GM12878 (cell line): ENCODE results near the gene PRMT7. TPM values are rescaled to one million over a fixed set of nuclear protein-coding genes. Genes with fewer than 3 reads are reported as not detected.
A peak's percentile ranks its signal among the peaks of the same experiment; 100 is the strongest.

Experiments used
- CEBPZ ChIP-seq: fragments of 150-350 bp; IDR thresholded peaks from 2 replicates; pipeline ENCODE4 v1.6.1; 2016; ENCODE audit warnings: low read depth, low read length
- CHD2 ChIP-seq: IDR thresholded peaks from 2 replicates; pipeline ENCODE4 v1.6.1; 2011; ENCODE audit warnings: low read depth, low read length, improper control_type of control experiment, borderline replicate concordance
- CHD4 ChIP-seq: fragments of 200-600 bp; sonication (generic); IDR thresholded peaks from 2 replicates; pipeline ENCODE4 v1.6.1; 2016; ENCODE audit warnings: mild to moderate bottlenecking
- CREM ChIP-seq: IDR thresholded peaks from 2 replicates; pipeline ENCODE4 v1.6.1; 2014; ENCODE audit warnings: antibody characterized with exemption, low read depth
- CUX1 ChIP-seq: IDR thresholded peaks from 2 replicates; pipeline ENCODE4 v1.6.1; 2012; ENCODE audit warnings: improper control_type of control experiment, low read depth, low read length; ENCODE audit not compliant: insufficient replicate concordance
- FOXK2 ChIP-seq: fragments of 450-650 bp; IDR thresholded peaks from 2 replicates; pipeline ENCODE4 v1.6.1; 2017; ENCODE audit warnings: mild to moderate bottlenecking, moderate library complexity
- KDM1A ChIP-seq: fragments of 200-600 bp; sonication (generic); IDR thresholded peaks from 2 replicates; pipeline ENCODE4 v1.6.1; 2016; ENCODE audit warnings: borderline replicate concordance
- MYC ChIP-seq: IDR thresholded peaks from 2 replicates; pipeline ENCODE4 v1.6.1; 2011; ENCODE audit warnings: mild to moderate bottlenecking, low read length, moderate library complexity, inconsistent platforms; ENCODE audit not compliant: insufficient read depth, insufficient replicate concordance, insufficient read length, severe bottlenecking
- NR2C1 ChIP-seq: fragments of 450-650 bp; IDR thresholded peaks from 2 replicates; pipeline ENCODE4 v1.6.1; 2017; ENCODE audit warnings: antibody characterized with exemption, mild to moderate bottlenecking, moderate library complexity
- PBX3 ChIP-seq: IDR thresholded peaks from 2 replicates; pipeline ENCODE4 v1.6.1; 2011; ENCODE audit warnings: mild to moderate bottlenecking, low read depth, low read length, moderate library complexity; ENCODE audit not compliant: insufficient replicate concordance
- PKNOX1 ChIP-seq: fragments of 450-650 bp; IDR thresholded peaks from 2 replicates; pipeline ENCODE4 v1.6.1; 2016; ENCODE audit warnings: mild to moderate bottlenecking
- RAD21 ChIP-seq: IDR thresholded peaks from 2 replicates; pipeline ENCODE4 v1.6.1; 2011; ENCODE audit warnings: mild to moderate bottlenecking, low read depth, low read length, moderate library complexity; ENCODE audit not compliant: insufficient read depth
- RELA ChIP-seq: fragments of 450-650 bp; IDR thresholded peaks from 2 replicates; pipeline ENCODE4 v1.8.0; 2014; ENCODE audit warnings: borderline replicate concordance; ENCODE audit not compliant: partially characterized antibody
- SMAD5 ChIP-seq: IDR thresholded peaks from 2 replicates; pipeline ENCODE4 v1.6.1; 2016; ENCODE audit warnings: antibody characterized with exemption, low read depth
- SRF ChIP-seq, 2 experiments: IDR thresholded peaks; 2 replicates each; pipeline ENCODE4 v1.6.1; 2011; ENCODE audit warnings: low read depth in 2 of 2, low read length in 2 of 2, mild to moderate bottlenecking in 1 of 2, moderate library complexity in 1 of 2
- SUZ12 ChIP-seq: fragments of 200-600 bp; sonication (generic); IDR thresholded peaks from one replicate; pipeline ENCODE4 v1.6.1; 2018; ENCODE audit warnings: antibody characterized with exemption, mild to moderate bottlenecking; ENCODE audit not compliant: unreplicated experiment
- TAF1 ChIP-seq: IDR thresholded peaks from 2 replicates; pipeline ENCODE4 v1.6.1; 2011; ENCODE audit warnings: mild to moderate bottlenecking, low read depth, low read length, borderline replicate concordance
- TCF12 ChIP-seq: IDR thresholded peaks from 2 replicates; pipeline ENCODE4 v1.6.1; 2011; ENCODE audit warnings: low read depth, mild to moderate bottlenecking, low read length
- TCF7 ChIP-seq: IDR thresholded peaks from 2 replicates; pipeline ENCODE4 v1.6.1; 2014; ENCODE audit warnings: antibody characterized with exemption, borderline replicate concordance
- YBX1 ChIP-seq: fragments of 450-650 bp; IDR thresholded peaks from 2 replicates; pipeline ENCODE4 v1.6.1; 2016; ENCODE audit warnings: antibody characterized with exemption
- polyA plus RNA-seq, 11 experiments: library from polyadenylated mRNA; depleted of rRNA in 4 of 11; unstranded in 6 of 11; stranded (reverse) in 5 of 11; fragments of >200 nt; fragmentation: Nextera tagmentation in 4 of 11; fragmentation: Illumina TruSeq in 1 of 11; extraction: Ambion mirVana in 4 of 11; extraction: Trizol in 1 of 11; gene quantifications; 1 replicate in 1 of 11; 2 replicates in 10 of 11; pipeline versions ENCODE4 v1.2.1 to v1.2.3, GENCODE V29; 2011 to 2016; ENCODE audit warnings: inconsistent platforms in 2 of 11, missing spikeins in 2 of 11, low read depth in 1 of 11
- total RNA-seq, 4 experiments: library from RNA; depleted of rRNA in 3 of 4; stranded (reverse); fragments of >200 nt in 3 of 4; fragmentation: Illumina TruSeq in 1 of 4; extraction: Trizol in 1 of 4; gene quantifications; 2 replicates each; pipeline versions ENCODE4 v1.2.1 to v1.2.3, GENCODE V29; 2013 to 2021

Gene PRMT7
- total and polyA plus RNA-seq, 10 of the 15 experiments (the other 5 are each of a cell fraction or from before 2014, with no cell fraction given): 5.1 to 56.1 (median 42.0) TPM

DNA sequence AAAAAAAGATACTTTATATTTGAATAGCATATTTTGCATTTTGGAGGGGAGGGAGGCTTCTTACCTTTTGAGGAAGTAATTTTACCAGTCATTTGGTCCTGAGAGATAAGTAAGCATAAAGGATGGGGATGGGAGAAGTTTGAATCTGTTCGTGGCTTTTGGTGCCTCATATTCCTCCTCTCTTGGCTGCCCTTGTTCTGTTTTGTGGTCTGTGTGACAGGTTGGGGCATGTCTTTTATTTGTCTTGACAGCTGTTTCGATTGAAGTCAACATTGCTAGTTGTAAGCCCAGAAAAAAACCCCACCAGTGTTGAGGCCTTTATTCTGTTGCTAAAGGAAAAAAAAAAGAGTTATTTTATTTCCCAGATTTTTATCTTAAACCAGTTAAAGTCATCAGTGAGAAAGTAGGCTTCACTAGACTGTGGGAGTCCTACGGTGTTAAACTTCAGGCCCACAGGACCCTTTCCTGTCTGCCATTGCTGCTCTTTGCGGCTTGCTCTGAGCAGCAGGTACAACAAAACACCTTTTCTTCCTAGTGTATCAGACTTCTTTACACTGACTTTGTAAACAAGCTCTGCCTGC, 35.1 kb upstream of the PRMT7 start (continued):
- TF ChIP-seq NR2C1 (no peak), CHD4 (no peak), PKNOX1 (peak; percentile 71), TCF12 (peak; percentile 86), FOXK2 (no peak), SUZ12 (no peak), PBX3 (peak; percentile 47), SRF (IDR thresholded peaks at IDR 0.05; ENCODE audit: low read depth in 2 of 2, low read length in 2 of 2) (no peak), CEBPZ (no peak), TAF1 (no peak), RELA (no peak), KDM1A (no peak), RAD21 (no peak), CREM (peak; percentile 63; the same call in 1 of the 2 replicates), YBX1 (no peak), SMAD5 (no peak), MYC (no peak), CHD2 (no peak), TCF7 (peak; percentile 72; the same call in 1 of the 2 replicates), CUX1 (peak; percentile 53)
